Measurements from ENCODE around the gene FLYWCH2. TPM values are rescaled to one million over a fixed set of nuclear protein-coding genes. Genes with fewer than 3 reads are reported as not detected.

FLYWCH2 gene
- total and polyA plus RNA-seq, 2 of the 8 experiments (the other 6 are each of a cell fraction or from before 2014, with no cell fraction given): 16.4 to 30.7 TPM

DNA sequence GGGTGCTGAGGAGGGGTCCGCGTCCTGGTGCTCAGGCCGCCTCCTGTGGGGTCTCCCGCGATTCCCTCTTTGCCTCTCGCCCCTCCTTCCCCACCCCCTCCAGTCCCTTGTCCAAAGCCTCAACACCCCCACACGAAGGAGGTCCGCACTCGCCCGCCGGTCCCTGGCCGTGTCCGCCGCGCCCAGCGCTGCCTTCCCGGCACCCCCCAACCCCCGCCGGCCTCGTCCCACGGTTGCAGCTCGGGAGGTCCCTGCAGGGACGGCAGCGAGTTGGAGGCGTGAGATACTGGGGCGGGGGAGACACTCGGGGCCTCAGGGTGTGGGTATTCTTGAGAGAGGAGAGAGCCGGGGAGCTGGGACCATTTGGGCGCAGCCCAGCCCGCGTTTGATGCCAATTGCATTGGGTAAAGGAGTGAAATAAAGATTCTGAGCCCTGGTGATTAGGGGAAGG is 468 bp downstream of the FLYWCH2 start:
- Histone ChIP-seq H3K79me2 (ENCODE audit: control insufficient read depth in 1 of 2, insufficient read depth in 2 of 2, low read length in 2 of 2) (no peaks in the 10 kb centered on the region), H3K79me1 (ENCODE audit: low read depth, low read length) (no peaks in the 10 kb centered on the region), H3K23me2 (ENCODE audit: low read depth, low read length) (peaks cover 13% of the 10 kb centered on the region), H3K4ac (replicated peaks; ENCODE audit: insufficient read length, low read depth, low read length) (no peak overlapping the region), H2BK15ac (ENCODE audit: low read length) (no peak overlapping the region), H4K8ac (ENCODE audit: extremely low read depth, insufficient read depth, low read length) (peak overlapping the region; percentile 82; the same call in 1 of the 2 replicates), H4K5ac (ENCODE audit: insufficient read length, low read depth, low read length) (no peak overlapping the region), H3K4me1 (replicated peaks in 1 of 4; ENCODE audit: control insufficient read depth in 3 of 4, insufficient read depth in 4 of 4, low read length in 3 of 4) (peaks cover 0 to 1% (median 0%) of the 10 kb centered on the region in 4 experiments; a peak in 3 of 7 replicates), H3K27ac (ENCODE audit: low read depth, low read length) (no peak overlapping the region), H3K4me3 (ENCODE audit: extremely low read depth in 1 of 4, insufficient read depth in 2 of 4, low read depth in 3 of 4, low read length in 4 of 4) (peak overlapping the region; percentile 81 to 89 (median 84)), H2AFZ (ENCODE audit: low read length) (no peak overlapping the region), H2BK12ac (ENCODE audit: low read depth, low read length) (no peak overlapping the region), H3K9me3 (ENCODE audit: insufficient read depth in 2 of 2, low read depth in 1 of 2, low read length in 1 of 2) (no peaks in the 10 kb centered on the region), H3K23ac (ENCODE audit: insufficient read length) (no peak overlapping the region), H2AK5ac (ENCODE audit: low read depth, low read length) (no peak overlapping the region), H3K14ac (ENCODE audit: insufficient read length) (no peak overlapping the region), H4K20me1 (replicated peaks in 1 of 2; ENCODE audit: control insufficient read depth in 1 of 2, insufficient read depth in 2 of 2, low read length in 2 of 2) (no peaks in the 10 kb centered on the region), H3K36me3 (ENCODE audit: control insufficient read depth in 2 of 4, insufficient read depth in 4 of 4, low read length in 3 of 4) (no peaks in the 10 kb centered on the region), H4K91ac (replicated peaks; ENCODE audit: insufficient read length, low read length) (no peak overlapping the region), H3K9ac (replicated peaks in 1 of 4; ENCODE audit: extremely low read depth in 1 of 4, low read depth in 3 of 4, low read length in 3 of 4) (peak overlapping the region; percentile 2 to 61 (median 40); a peak in 4 of 7 replicates), H2BK120ac (replicated peaks; ENCODE audit: low read depth, low read length) (no peak overlapping the region), H2BK20ac (ENCODE audit: low read length) (no peak overlapping the region), H3K4me2 (ENCODE audit: insufficient read depth in 1 of 2, low read depth in 2 of 2, low read length in 2 of 2) (peak overlapping the region; percentile 83 to 90), H3K27me3 (replicated peaks in 1 of 4; ENCODE audit: control insufficient read depth in 3 of 4, extremely low read depth in 1 of 4, insufficient read depth in 3 of 4, low read length in 3 of 4) (no peaks in the 10 kb centered on the region; a peak in 1 of 7 replicates), H3K56ac (replicated peaks; ENCODE audit: insufficient read length, low read depth, low read length) (no peak overlapping the region), H2BK5ac (ENCODE audit: low read depth, low read length) (peak overlapping the region; percentile 60; the same call in 1 of the 2 replicates), H3K18ac (ENCODE audit: extremely low read depth, low read length) (no peak overlapping the region)
- CTCF ChIA-PET (ENCODE audit: partially characterized antibody): interaction anchor here (0.7 to 3.1 kb wide), 10 partner anchors 9 to 62 kb away, joined by 3 to 10 read pairs (median 4); no protein-coding TSS in a partner anchor
- POLR2A ChIA-PET (ENCODE audit: partially characterized antibody): interaction anchor here (0.5 to 3.1 kb wide), 10 partner anchors 9 to 126 kb away, joined by 3 to 11 read pairs (median 6); partner anchors contain the start of gene PRSS22
- WGBS, 2 experiments (ENCODE audit: extremely low coverage in 1 of 2, insufficient coverage in 1 of 2, insufficient read length in 1 of 2, insufficient replicate concordance in 2 of 2, low coverage in 1 of 2, low lambda C conversion rate in 2 of 2, missing lambda C conversion rate in 1 of 2): 3% methylated on average over 14 of the region's 31 CpGs; no CpG with 5 or more reads in 1 of the 2 experiments
- DNase-seq (ENCODE audit: low read depth in 1 of 2, low spot score in 2 of 2) (no peak), FAIRE-seq (no peak)
- TF ChIP-seq GTF2F1 (IDR thresholded peaks at IDR 0.05; ENCODE audit: borderline replicate concordance, low read depth, low read length): no peak
- TF ChIP-seq, protein P1, sequence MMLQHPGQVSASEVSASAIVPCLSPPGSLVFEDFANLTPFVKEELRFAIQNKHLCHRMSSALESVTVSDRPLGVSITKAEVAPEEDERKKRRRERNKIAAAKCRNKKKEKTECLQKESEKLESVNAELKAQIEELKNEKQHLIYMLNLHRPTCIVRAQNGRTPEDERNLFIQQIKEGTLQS (IDR thresholded peaks at IDR 0.05; ENCODE audit: insufficient read depth, low read depth, low read length): no peak
- TF ChIP-seq, protein P2, sequence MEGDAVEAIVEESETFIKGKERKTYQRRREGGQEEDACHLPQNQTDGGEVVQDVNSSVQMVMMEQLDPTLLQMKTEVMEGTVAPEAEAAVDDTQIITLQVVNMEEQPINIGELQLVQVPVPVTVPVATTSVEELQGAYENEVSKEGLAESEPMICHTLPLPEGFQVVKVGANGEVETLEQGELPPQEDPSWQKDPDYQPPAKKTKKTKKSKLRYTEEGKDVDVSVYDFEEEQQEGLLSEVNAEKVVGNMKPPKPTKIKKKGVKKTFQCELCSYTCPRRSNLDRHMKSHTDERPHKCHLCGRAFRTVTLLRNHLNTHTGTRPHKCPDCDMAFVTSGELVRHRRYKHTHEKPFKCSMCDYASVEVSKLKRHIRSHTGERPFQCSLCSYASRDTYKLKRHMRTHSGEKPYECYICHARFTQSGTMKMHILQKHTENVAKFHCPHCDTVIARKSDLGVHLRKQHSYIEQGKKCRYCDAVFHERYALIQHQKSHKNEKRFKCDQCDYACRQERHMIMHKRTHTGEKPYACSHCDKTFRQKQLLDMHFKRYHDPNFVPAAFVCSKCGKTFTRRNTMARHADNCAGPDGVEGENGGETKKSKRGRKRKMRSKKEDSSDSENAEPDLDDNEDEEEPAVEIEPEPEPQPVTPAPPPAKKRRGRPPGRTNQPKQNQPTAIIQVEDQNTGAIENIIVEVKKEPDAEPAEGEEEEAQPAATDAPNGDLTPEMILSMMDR (IDR thresholded peaks at IDR 0.05; ENCODE audit: control extremely low read depth in 1 of 3, insufficient read depth in 1 of 3, low read depth in 1 of 3, low read length in 3 of 3): no peak
- 0 out of 2 replicates have a peak, but pooled peaks have one; percentile 5 for TF ChIP-seq RBBP5 (IDR thresholded peaks at IDR 0.05; ENCODE audit: borderline replicate concordance, low read depth, low read length)
- peak; percentile 62 for TF ChIP-seq ASH2L (IDR thresholded peaks at IDR 0.05; ENCODE audit: low read length)
